ENCODE results near the gene GPX4.

Gene GPX4

DNA sequence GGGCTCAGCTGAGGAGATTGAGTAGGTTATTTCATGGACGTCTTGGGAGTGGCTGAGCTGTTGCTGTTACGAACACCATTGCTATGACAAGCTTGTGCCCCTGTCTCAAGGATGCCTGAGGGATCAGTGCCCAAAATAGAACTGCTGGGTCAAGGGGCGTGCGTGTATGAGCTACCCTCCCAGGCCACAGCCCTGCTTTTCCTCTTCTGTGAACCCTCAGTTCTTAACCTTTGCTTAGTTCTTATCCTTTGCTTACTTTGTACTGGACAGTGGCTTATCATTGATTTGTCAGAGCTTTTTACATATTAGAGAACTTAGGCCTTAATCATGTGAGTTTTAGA lies 27.8 kb upstream of the GPX4 start:
- Histone ChIP-seq H3K9ac (ENCODE audit: low read depth, low read length) (no peak overlapping the region; the same call in 1 of the 2 replicates), H3K9me3 (ENCODE audit: insufficient read depth, low read length, severe bottlenecking) (no peaks in the 10 kb centered on the region), H3K4me2 (ENCODE audit: insufficient read depth, low read length) (no peak overlapping the region), H3K4me1 (ENCODE audit: insufficient read depth, low read length) (peaks cover 42% of the 10 kb centered on the region), H3K79me2 (ENCODE audit: insufficient read depth, low read length) (peaks cover 17% of the 10 kb centered on the region), H4K20me1 (ENCODE audit: insufficient read depth, low read length) (peaks cover 27% of the 10 kb centered on the region), H2AFZ (ENCODE audit: low read depth, low read length) (no peak overlapping the region), H3K27me3 (ENCODE audit: insufficient read depth, low read length, poor library complexity) (no peaks in the 10 kb centered on the region), H3K27ac (ENCODE audit: low read length) (peak overlapping the region; percentile 52), H3K4me3 (ENCODE audit: low read depth in 1 of 2, low read length in 2 of 2) (no peak overlapping the region), H3K36me3 (ENCODE audit: insufficient read depth, low read length) (peaks cover 59% of the 10 kb centered on the region)
- no peak for ATAC-seq (ENCODE audit: insufficient read depth, low read depth)
- TF ChIP-seq, protein P1, sequence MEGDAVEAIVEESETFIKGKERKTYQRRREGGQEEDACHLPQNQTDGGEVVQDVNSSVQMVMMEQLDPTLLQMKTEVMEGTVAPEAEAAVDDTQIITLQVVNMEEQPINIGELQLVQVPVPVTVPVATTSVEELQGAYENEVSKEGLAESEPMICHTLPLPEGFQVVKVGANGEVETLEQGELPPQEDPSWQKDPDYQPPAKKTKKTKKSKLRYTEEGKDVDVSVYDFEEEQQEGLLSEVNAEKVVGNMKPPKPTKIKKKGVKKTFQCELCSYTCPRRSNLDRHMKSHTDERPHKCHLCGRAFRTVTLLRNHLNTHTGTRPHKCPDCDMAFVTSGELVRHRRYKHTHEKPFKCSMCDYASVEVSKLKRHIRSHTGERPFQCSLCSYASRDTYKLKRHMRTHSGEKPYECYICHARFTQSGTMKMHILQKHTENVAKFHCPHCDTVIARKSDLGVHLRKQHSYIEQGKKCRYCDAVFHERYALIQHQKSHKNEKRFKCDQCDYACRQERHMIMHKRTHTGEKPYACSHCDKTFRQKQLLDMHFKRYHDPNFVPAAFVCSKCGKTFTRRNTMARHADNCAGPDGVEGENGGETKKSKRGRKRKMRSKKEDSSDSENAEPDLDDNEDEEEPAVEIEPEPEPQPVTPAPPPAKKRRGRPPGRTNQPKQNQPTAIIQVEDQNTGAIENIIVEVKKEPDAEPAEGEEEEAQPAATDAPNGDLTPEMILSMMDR (IDR thresholded peaks at IDR 0.05; ENCODE audit: borderline replicate concordance, extremely low read depth, low read length, poor library complexity, severe bottlenecking), result no peak
- TF ChIP-seq EZH2 (IDR thresholded peaks at IDR 0.05; ENCODE audit: borderline replicate concordance, low read depth, low read length, severe bottlenecking), result no peak
- no peak for DNase-seq

DNA sequence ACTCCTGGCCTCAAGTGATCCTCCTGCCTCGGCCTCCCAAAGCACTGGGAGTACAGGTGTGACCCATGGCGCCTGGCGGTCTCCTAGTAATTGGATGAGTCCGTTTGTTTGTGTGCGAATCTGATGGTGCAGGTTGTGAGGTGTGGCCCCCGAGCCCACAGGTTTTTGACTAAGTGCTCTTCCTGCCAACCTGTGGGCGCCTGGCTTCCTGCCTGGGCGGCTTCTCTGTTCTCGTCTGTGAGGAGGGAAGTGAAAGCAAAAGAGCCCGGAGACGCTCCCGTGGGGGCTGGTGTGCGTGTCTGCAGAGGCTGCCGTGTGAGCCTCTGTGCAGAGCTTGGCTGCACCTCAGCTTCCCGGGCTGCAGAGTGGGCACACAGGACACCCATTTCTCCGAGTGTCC lies 26.8 kb upstream of the GPX4 start:
- Histone ChIP-seq H3K9ac (ENCODE audit: low read depth, low read length) (peak overlapping the region; percentile 38), H3K4me2 (ENCODE audit: insufficient read depth, low read length) (peak overlapping the region; percentile 52), H2AFZ (ENCODE audit: low read depth, low read length) (no peak overlapping the region), H3K4me1 (ENCODE audit: insufficient read depth, low read length) (peaks cover 42% of the 10 kb centered on the region), H3K4me3 (ENCODE audit: low read depth in 1 of 2, low read length in 2 of 2) (0 out of 4 replicates have a peak overlapping the region, but pooled peaks of 1 of the 2 experiments have one; percentile 22), H3K27me3 (ENCODE audit: insufficient read depth, low read length, poor library complexity) (no peaks in the 10 kb centered on the region), H3K36me3 (ENCODE audit: insufficient read depth, low read length) (peaks cover 67% of the 10 kb centered on the region), H3K27ac (ENCODE audit: low read length) (peak overlapping the region; percentile 73), H3K79me2 (ENCODE audit: insufficient read depth, low read length) (peaks cover 17% of the 10 kb centered on the region), H3K9me3 (ENCODE audit: insufficient read depth, low read length, severe bottlenecking) (no peaks in the 10 kb centered on the region), H4K20me1 (ENCODE audit: insufficient read depth, low read length) (peaks cover 26% of the 10 kb centered on the region)
- DNase-seq (peak; percentile 92), ATAC-seq (ENCODE audit: insufficient read depth, low read depth) (peak; percentile 90)
- TF ChIP-seq, protein P1 (IDR thresholded peaks at IDR 0.05; ENCODE audit: borderline replicate concordance, extremely low read depth, low read length, poor library complexity, severe bottlenecking), result no peak
- no peak for TF ChIP-seq EZH2 (IDR thresholded peaks at IDR 0.05; ENCODE audit: borderline replicate concordance, low read depth, low read length, severe bottlenecking)

DNA sequence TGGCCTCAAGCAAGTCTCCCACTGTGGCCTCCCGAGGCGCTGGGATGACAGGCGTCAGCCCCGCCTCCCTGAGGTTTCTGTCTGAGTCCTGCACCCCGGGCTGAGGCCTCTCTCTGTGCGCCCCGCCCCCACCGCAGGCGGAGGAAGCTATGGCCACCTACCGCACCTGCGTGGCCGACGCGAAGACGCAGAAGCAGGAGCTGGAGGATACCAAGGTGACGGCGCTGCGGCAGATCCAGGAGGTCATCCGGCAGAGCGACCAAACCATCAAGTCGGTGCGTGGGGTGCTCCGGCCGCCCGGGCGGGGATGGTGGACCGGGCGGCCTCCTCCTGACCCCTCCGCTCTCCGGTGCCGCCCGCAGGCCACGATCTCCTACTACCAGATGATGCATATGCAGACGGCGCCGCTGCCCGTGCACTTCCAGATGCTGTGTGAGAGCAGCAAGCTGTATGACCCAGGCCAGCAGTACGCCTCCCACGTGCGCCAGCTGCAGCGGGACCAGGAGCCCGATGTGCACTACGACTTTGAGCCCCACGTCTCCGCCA lies 24.2 kb upstream of the GPX4 start:
- no peak for ATAC-seq (ENCODE audit: insufficient read depth, low read depth)
- Histone ChIP-seq H3K9ac (ENCODE audit: low read depth, low read length) (no peak overlapping the region), H3K27ac (ENCODE audit: low read length) (no peak overlapping the region), H3K4me3 (ENCODE audit: low read depth in 1 of 2, low read length in 2 of 2) (no peak overlapping the region), H3K27me3 (ENCODE audit: insufficient read depth, low read length, poor library complexity) (no peaks in the 10 kb centered on the region), H3K36me3 (ENCODE audit: insufficient read depth, low read length) (peaks cover 78% of the 10 kb centered on the region), H3K79me2 (ENCODE audit: insufficient read depth, low read length) (peaks cover 10% of the 10 kb centered on the region; the same call in 1 of the 2 replicates), H3K4me2 (ENCODE audit: insufficient read depth, low read length) (no peak overlapping the region), H3K4me1 (ENCODE audit: insufficient read depth, low read length) (peaks cover 32% of the 10 kb centered on the region), H3K9me3 (ENCODE audit: insufficient read depth, low read length, severe bottlenecking) (no peaks in the 10 kb centered on the region), H2AFZ (ENCODE audit: low read depth, low read length) (no peak overlapping the region), H4K20me1 (ENCODE audit: insufficient read depth, low read length) (peaks cover 20% of the 10 kb centered on the region)
- TF ChIP-seq, protein P1 (IDR thresholded peaks at IDR 0.05; ENCODE audit: borderline replicate concordance, extremely low read depth, low read length, poor library complexity, severe bottlenecking), result no peak
- TF ChIP-seq EZH2 (IDR thresholded peaks at IDR 0.05; ENCODE audit: borderline replicate concordance, low read depth, low read length, severe bottlenecking), result no peak
- DNase-seq, result no peak
